GM12878 (cell line): ENCODE results near the gene PI4KB. TPM values are rescaled to one million over a fixed set of nuclear protein-coding genes. Genes with fewer than 3 reads are reported as not detected.
A peak's percentile ranks its signal among the peaks of the same experiment; 100 is the strongest.

ENCODE experiments used
- CBX3 ChIP-seq: fragments of 200-600 bp; sonication (generic); IDR thresholded peaks from 2 replicates; pipeline ENCODE4 v1.6.1; 2016; ENCODE audit warnings: low read depth, borderline replicate concordance
- CBX5 ChIP-seq: sonication (generic); IDR thresholded peaks from 2 replicates; pipeline ENCODE4 v1.6.1; 2016; ENCODE audit warnings: low read depth, moderate library complexity, mild to moderate bottlenecking, inconsistent platforms
- CEBPB ChIP-seq, 2 experiments: fragments of 150-350 bp in 1 of 2; IDR thresholded peaks; 2 replicates each; pipeline ENCODE4 v1.6.1; 2012 to 2014; ENCODE audit warnings: low read depth in 2 of 2, low read length in 2 of 2, borderline replicate concordance in 1 of 2, inconsistent platforms in 1 of 2
- CHD4 ChIP-seq: fragments of 200-600 bp; sonication (generic); IDR thresholded peaks from 2 replicates; pipeline ENCODE4 v1.6.1; 2016; ENCODE audit warnings: mild to moderate bottlenecking
- DPF2 ChIP-seq: fragments of 450-650 bp; IDR thresholded peaks from 2 replicates; pipeline ENCODE4 v1.6.1; 2017; ENCODE audit warnings: mild to moderate bottlenecking
- ETV6 ChIP-seq, 2 experiments: fragments of 450-650 bp in 1 of 2; IDR thresholded peaks in 1 of 2; conservative IDR thresholded peaks in 1 of 2; 2 replicates each; pipeline ENCODE4 v1.6.1; 2014; ENCODE audit warnings: antibody characterized with exemption in 1 of 2, borderline replicate concordance in 1 of 2, low read depth in 1 of 2, mild to moderate bottlenecking in 1 of 2, moderate library complexity in 1 of 2
- FOS ChIP-seq: IDR thresholded peaks from 3 replicates; pipeline ENCODE4 v1.6.1; 2011; ENCODE audit warnings: borderline replicate concordance; ENCODE audit not compliant: insufficient read length; ENCODE audit errors: extremely low read depth
- GATAD2B ChIP-seq: fragments of 450-650 bp; conservative IDR thresholded peaks from 2 replicates; pipeline ENCODE4 v1.6.1; 2017; ENCODE audit warnings: low read depth, mild to moderate bottlenecking, moderate library complexity
- HCFC1 ChIP-seq: fragments of 150-350 bp; IDR thresholded peaks from 2 replicates; pipeline ENCODE4 v1.6.1; 2014; ENCODE audit warnings: low read length
- KDM1A ChIP-seq: fragments of 200-600 bp; sonication (generic); IDR thresholded peaks from 2 replicates; pipeline ENCODE4 v1.6.1; 2016; ENCODE audit warnings: borderline replicate concordance
- KLF5 ChIP-seq: fragments of 450-650 bp; IDR thresholded peaks from 2 replicates; pipeline ENCODE4 v1.6.1; 2014; ENCODE audit warnings: mild to moderate bottlenecking; ENCODE audit not compliant: partially characterized antibody
- NKRF ChIP-seq: fragments of 450-650 bp; conservative IDR thresholded peaks from 2 replicates; pipeline ENCODE4 v1.6.1; 2017; ENCODE audit warnings: mild to moderate bottlenecking, moderate library complexity
- NRF1 ChIP-seq: conservative IDR thresholded peaks from 2 replicates; pipeline ENCODE4 v1.6.1; 2011; ENCODE audit warnings: mild to moderate bottlenecking, low read depth, low read length, improper control_type of control experiment
- POLR2AphosphoS2 ChIP-seq: IDR thresholded peaks from 2 replicates; pipeline ENCODE4 v1.6.1; 2011; ENCODE audit warnings: low read depth, mild to moderate bottlenecking, low read length, improper control_type of control experiment, moderate library complexity
- POLR2AphosphoS5 ChIP-seq: IDR thresholded peaks from 2 replicates; pipeline ENCODE4 v1.6.1; 2011; ENCODE audit warnings: mild to moderate bottlenecking, low read length, inconsistent platforms
- RBBP5 ChIP-seq: fragments of 200-600 bp; sonication (generic); conservative IDR thresholded peaks from 2 replicates; pipeline ENCODE4 v1.6.1; 2016
- RCOR1 ChIP-seq: conservative IDR thresholded peaks from 2 replicates; pipeline ENCODE4 v1.6.1; 2012; ENCODE audit warnings: low read depth, low read length, improper control_type of control experiment
- SKIL ChIP-seq: fragments of 450-650 bp; IDR thresholded peaks from 2 replicates; pipeline ENCODE4 v1.6.1; 2017; ENCODE audit warnings: mild to moderate bottlenecking, low read depth, inconsistent platforms; ENCODE audit not compliant: poor library complexity, severe bottlenecking
- SMAD1 ChIP-seq: fragments of 450-650 bp; IDR thresholded peaks from 2 replicates; pipeline ENCODE4 v1.6.1; 2018; ENCODE audit warnings: mild to moderate bottlenecking, low read depth; ENCODE audit not compliant: partially characterized antibody
- SMARCA5 ChIP-seq: fragments of 450-650 bp; IDR thresholded peaks from 2 replicates; pipeline ENCODE4 v1.6.1; 2017; ENCODE audit warnings: mild to moderate bottlenecking
- SREBF1 ChIP-seq: IDR thresholded peaks from 2 replicates; pipeline ENCODE4 v1.6.1; 2012; ENCODE audit warnings: mild to moderate bottlenecking, low read length
- STAT1 ChIP-seq: fragments of 450-650 bp; conservative IDR thresholded peaks from 2 replicates; pipeline ENCODE4 v1.6.1; 2014; ENCODE audit warnings: antibody characterized with exemption, mild to moderate bottlenecking
- TCF12 ChIP-seq: IDR thresholded peaks from 2 replicates; pipeline ENCODE4 v1.6.1; 2011; ENCODE audit warnings: low read depth, mild to moderate bottlenecking, low read length
- ZNF207 ChIP-seq: fragments of 450-650 bp; IDR thresholded peaks from 2 replicates; pipeline ENCODE4 v1.6.1; 2014; ENCODE audit warnings: antibody characterized with exemption, mild to moderate bottlenecking, borderline replicate concordance
- ZNF384 ChIP-seq: IDR thresholded peaks from 2 replicates; pipeline ENCODE4 v1.6.1; 2012; ENCODE audit warnings: low read depth, mild to moderate bottlenecking, low read length, improper control_type of control experiment, borderline replicate concordance
- ZZZ3 ChIP-seq: IDR thresholded peaks from 2 replicates; pipeline ENCODE4 v1.6.1; 2011; ENCODE audit warnings: low read depth; ENCODE audit not compliant: control insufficient read depth, insufficient read length
- polyA plus RNA-seq, 11 experiments: library from polyadenylated mRNA; depleted of rRNA in 4 of 11; unstranded in 6 of 11; stranded (reverse) in 5 of 11; fragments of >200 nt; fragmentation: Nextera tagmentation in 4 of 11; fragmentation: Illumina TruSeq in 1 of 11; extraction: Ambion mirVana in 4 of 11; extraction: Trizol in 1 of 11; gene quantifications; 1 replicate in 1 of 11; 2 replicates in 10 of 11; pipeline versions ENCODE4 v1.2.1 to v1.2.3, GENCODE V29; 2011 to 2016; ENCODE audit warnings: inconsistent platforms in 2 of 11, missing spikeins in 2 of 11, low read depth in 1 of 11
- total RNA-seq, 4 experiments: library from RNA; depleted of rRNA in 3 of 4; stranded (reverse); fragments of >200 nt in 3 of 4; fragmentation: Illumina TruSeq in 1 of 4; extraction: Trizol in 1 of 4; gene quantifications; 2 replicates each; pipeline versions ENCODE4 v1.2.1 to v1.2.3, GENCODE V29; 2013 to 2021
- TF ChIP-seq, protein P1 (sequence below), 3 experiments: IDR thresholded peaks in 2 of 3; conservative IDR thresholded peaks in 1 of 3; 2 replicates each; pipeline ENCODE4 v1.5.1; 2011; ENCODE audit warnings: low read depth in 3 of 3, low read length in 3 of 3, mild to moderate bottlenecking in 3 of 3, control low read depth in 2 of 3, moderate library complexity in 2 of 3, inconsistent platforms in 1 of 3, mixed read lengths in 1 of 3; ENCODE audit not compliant: control insufficient read depth in 2 of 3, insufficient read depth in 1 of 3; ENCODE audit errors: extremely low read depth in 1 of 3

PI4KB gene
- total and polyA plus RNA-seq, 10 of the 15 experiments (the other 5 are each of a cell fraction or from before 2014, with no cell fraction given) = 3.3 to 88.3 (median 51.7) TPM

DNA sequence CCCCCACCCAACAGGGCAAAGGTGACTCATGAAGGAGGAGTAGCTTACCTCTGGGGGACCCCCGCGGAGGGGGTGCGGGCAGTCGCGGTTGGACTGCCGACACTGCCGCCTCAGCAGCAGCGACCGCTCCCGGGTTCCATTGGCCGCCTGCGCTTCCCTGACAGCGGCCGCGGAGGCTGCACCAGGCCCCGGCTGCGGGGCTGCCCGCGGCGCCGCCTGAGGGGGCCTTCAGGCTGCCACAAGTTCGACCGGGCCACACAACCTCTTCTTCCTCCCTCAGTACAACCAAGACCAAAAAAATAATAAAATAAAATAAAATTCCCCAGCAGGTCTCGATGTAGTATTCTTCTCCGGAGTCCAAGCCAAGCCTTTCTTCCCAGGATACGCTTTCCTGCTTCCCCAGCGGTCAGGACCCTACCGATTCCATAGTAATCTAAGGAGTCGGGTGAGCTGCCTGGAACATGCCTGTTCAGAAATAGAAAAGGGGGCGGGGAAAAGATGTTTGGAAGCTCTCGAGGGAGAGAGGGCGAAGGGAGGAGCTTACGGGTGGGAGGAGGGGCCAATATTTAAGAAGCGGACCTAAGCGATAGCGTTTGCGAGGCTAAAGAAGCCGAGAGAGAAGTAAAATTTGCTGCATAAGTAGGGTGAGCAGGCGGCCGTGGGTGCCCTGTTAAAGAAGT lies at the start of gene PI4KB (continued):
- TF ChIP-seq POLR2AphosphoS5 (peak; percentile 60; the same call in 1 of the 2 replicates), SMAD1 (peak; percentile 27), HCFC1 (peak; percentile 33; the same call in 1 of the 2 replicates), CBX5 (no peak), SREBF1 (no peak), GATAD2B (no peak), KDM1A (no peak), STAT1 (no peak), ZNF384 (no peak), SKIL (no peak), NRF1 (no peak), ZZZ3 (no peak), ETV6 (conservative IDR thresholded peaks at IDR 0.05 in 1 of 2, IDR thresholded peaks at IDR 0.05 in 1 of 2; ENCODE audit: borderline replicate concordance in 1 of 2, low read depth in 1 of 2) (no peak), FOS (no peak), SMARCA5 (peak; percentile 74; the same call in 1 of the 2 replicates), RCOR1 (no peak), DPF2 (no peak), KLF5 (no peak), CEBPB (IDR thresholded peaks at IDR 0.05; ENCODE audit: borderline replicate concordance in 1 of 2, low read depth in 2 of 2, low read length in 2 of 2) (no peak), NKRF (peak; percentile 50), RBBP5 (no peak), POLR2AphosphoS2 (no peak), TCF12 (no peak), CBX3 (no peak), CHD4 (no peak), ZNF207 (no peak)
- TF ChIP-seq, protein P1, sequence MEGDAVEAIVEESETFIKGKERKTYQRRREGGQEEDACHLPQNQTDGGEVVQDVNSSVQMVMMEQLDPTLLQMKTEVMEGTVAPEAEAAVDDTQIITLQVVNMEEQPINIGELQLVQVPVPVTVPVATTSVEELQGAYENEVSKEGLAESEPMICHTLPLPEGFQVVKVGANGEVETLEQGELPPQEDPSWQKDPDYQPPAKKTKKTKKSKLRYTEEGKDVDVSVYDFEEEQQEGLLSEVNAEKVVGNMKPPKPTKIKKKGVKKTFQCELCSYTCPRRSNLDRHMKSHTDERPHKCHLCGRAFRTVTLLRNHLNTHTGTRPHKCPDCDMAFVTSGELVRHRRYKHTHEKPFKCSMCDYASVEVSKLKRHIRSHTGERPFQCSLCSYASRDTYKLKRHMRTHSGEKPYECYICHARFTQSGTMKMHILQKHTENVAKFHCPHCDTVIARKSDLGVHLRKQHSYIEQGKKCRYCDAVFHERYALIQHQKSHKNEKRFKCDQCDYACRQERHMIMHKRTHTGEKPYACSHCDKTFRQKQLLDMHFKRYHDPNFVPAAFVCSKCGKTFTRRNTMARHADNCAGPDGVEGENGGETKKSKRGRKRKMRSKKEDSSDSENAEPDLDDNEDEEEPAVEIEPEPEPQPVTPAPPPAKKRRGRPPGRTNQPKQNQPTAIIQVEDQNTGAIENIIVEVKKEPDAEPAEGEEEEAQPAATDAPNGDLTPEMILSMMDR (IDR thresholded peaks at IDR 0.05 in 2 of 3, conservative IDR thresholded peaks at IDR 0.05 in 1 of 3; ENCODE audit: control insufficient read depth in 2 of 3, extremely low read depth in 1 of 3, insufficient read depth in 1 of 3, low read depth in 3 of 3, low read length in 3 of 3) = no peak
